Stimulated activated CD4-positive, alpha-beta T cell treated with anti-CD3 and anti-CD28 coated beads, TNF-alpha, amount 100 ng/mL, for 24 hours (primary cell): Measurements from ENCODE around the gene GCM1.

ENCODE experiments used
- DNase-seq, 3 experiments: peaks; one replicate each; pipeline ENCODE4 v3.0.0-alpha.2; 2020; ENCODE audit warnings: low read depth in 3 of 3

GCM1 gene

DNA sequence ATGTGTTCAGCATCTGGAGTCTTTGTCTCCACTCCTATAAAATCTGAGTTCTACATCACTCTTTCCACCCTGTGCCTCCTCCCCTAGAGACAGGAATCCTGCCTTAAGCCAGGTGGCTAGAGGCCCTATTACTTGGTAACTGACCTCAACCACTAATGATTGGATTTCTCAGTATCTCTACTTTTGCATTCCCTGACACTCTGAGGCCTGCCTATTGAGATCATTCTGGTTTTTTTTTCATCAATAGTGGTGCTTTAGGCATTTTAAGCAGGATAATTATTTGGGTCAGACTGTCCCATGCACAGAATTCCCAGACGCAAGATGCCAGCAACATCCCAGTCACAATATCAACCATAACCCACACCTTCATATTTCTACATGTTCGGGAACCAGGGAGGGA is 3.9 kb upstream of the GCM1 start:
- no peak for DNase-seq

DNA sequence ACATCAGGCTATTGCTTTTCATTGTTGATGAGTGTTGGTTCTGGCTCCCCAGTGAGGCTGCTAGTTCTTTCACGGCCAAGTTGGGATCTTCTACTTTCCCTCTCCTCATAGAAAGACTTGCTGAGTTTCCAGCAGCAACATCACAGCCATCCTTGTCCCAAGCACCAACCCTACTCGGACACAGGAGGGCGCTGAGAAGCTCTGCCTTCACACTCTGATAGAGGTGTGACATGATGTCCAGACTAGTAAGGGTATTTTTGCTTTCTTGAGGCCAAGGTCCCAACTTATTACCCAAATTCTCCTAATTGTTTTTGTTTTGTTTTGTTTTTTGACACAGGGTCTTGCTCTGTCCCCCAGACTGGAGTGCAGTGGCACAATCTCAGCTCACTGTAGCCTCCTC is 3.0 kb upstream of the GCM1 start:
- DNase-seq: no peak

DNA sequence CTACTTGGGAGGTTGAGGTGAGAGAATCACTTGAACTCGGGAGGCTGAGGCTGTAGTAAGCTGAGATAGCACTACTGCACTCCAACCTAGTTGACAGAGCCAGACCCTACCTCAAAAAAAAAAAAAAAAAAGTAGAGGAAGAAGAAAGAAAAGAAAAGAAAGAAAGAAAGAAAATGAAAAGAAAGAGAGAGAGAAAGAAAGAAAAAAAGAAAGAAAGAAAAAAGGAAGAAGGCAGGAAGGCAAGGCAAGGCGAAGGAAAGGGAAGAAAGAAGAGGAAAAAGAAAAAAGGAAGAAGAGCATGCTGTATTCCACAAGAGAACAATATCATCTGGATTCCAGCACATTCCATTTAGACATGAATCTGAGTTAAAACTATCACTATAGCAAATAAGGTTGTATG is 3.8 kb downstream of the GCM1 start:
- no peak for DNase-seq

DNA sequence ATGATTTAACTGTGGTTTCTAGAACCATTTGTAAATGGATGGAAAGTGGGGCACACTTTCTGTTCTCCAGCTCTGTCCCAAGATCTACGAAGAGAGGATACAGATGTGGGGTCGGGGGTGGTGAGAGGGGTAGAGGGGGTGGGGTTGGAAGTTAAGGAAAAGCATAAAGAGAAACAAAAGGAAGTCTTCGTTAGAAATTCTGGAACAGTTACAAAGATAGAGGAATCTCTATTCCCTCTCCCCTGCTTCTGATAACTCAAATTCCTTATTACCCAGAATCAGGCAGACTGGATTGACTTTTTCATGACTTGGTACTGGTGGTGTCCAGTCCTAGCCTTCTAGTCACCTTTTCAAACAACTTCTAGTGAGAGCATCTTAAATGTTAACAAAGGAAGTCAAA is 4.9 kb downstream of the GCM1 start:
- DNase-seq: no peak

DNA sequence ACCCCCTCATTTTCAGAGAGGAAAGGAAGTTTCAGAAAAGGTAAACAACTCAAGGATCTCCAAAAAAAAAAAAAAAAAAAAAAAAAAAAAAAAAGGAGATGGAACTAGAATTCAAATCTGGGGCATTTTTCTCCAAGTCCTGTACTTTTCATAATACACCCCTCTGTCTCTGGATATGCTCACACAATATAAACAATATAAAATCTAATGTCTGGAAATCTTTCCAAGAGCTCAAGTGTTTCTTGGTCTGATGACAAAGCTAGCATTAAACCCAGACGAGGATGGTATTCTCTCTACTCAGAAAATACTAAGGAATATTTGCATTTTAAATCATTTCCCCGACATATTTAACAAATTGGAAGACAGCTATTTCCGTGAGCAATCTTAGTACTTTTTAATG is 5.8 kb downstream of the GCM1 start:
- DNase-seq: no peak

DNA sequence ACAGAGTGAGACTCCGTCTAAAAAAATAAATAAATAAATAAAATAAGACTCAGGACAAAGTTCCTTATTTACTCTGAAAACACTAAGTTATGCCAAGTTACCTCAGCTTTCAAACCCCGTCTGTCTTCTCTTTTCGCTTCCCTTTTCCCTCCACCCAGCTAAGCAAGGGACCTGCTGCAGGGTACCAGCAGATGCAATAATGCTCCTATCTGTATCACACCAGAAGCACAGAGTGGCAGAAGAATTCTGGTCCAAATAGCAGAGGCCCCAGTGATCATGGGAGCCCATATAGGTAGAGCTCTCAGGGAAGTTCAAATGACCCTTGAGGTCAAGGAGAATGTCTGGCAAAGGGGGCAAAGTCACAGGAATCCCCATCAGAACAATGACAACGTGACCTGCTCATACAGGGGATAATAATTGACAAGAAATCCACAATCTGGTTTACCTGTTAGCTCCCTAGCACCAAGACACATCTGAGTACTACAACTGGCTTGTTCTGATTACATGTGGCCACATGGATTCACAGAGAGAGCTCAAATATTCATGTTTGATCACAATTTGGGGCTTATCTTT is 8.7 kb downstream of the GCM1 start:
- DNase-seq: no peak

DNA sequence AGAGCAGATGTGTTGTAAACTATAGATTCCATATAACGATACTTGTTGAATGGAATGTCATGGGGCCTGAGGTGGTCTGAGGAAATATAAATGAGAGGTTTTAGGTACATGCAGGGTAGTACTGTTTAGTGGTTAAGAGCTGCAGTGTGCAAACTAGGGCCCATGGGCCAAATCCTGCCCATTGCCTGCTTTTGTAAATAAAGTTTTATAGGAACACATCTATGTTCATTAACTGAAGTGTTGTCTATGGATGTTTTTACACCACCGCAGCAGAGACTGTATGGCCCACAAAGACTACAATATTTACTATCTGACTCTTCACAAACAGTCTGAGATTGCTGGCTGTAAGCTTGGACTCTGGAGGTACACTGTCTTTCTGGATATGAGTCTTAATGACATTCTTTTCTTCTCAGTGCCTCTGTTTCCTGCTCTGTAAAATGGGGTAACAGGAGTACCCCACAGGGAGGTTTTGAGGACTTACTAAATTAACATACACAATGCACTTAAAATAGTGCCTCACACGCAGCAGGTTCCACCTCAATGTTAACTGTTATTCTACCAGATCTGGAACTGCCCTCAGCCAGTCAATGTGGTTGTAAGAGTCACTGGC is 12.5 kb downstream of the GCM1 start:
- no peak for DNase-seq

DNA sequence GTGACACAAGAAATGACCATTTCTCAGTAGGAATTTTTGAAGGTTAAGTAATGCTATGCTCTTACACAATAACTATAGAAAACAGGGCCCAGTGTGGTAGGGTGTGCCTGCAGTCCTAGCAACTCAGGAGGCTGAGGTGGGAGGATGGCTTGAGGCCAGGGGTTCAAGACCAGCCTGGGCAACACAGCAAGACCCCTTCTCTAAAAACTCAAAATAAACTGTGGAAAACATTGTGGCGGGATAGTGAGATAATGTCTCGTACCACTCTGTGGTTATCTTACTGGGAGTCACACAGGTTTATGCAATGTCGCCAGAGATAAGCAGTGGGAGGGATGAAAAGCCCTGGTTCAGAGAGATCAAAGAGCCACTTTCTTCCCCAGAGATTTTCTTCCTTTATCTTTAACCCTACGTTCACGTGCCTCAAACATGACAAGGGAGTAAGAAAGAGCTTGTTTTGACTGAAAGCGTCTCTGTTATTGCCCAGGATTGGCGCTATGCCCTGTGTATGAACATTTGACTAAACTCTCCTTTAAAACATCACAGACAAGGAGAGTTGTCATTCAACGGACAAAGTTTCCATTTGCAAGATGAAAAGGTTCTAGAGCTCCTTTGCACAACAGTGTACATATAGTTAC is 13.9 kb downstream of the GCM1 start:
- DNase-seq: no peak

DNA sequence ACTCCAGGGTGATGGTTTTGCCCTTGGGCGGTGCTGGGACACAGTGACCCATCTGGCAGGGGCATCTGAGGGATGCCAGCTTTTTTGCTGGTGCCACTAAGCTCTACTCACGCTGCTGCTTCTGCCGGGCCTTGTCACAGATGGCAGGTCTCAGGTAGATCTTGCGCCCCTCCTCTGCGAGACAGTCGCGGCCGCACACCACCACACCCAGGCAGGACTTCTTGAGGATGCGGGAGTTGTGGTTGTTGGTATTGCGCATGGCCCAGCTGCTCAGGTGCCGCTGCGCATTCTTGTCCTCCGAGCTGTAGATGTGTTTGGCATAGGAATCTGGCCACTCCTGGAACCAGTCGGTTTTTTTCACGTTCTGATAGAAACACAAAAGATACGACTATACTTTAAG is 14.7 kb downstream of the GCM1 start:
- no peak for DNase-seq

DNA sequence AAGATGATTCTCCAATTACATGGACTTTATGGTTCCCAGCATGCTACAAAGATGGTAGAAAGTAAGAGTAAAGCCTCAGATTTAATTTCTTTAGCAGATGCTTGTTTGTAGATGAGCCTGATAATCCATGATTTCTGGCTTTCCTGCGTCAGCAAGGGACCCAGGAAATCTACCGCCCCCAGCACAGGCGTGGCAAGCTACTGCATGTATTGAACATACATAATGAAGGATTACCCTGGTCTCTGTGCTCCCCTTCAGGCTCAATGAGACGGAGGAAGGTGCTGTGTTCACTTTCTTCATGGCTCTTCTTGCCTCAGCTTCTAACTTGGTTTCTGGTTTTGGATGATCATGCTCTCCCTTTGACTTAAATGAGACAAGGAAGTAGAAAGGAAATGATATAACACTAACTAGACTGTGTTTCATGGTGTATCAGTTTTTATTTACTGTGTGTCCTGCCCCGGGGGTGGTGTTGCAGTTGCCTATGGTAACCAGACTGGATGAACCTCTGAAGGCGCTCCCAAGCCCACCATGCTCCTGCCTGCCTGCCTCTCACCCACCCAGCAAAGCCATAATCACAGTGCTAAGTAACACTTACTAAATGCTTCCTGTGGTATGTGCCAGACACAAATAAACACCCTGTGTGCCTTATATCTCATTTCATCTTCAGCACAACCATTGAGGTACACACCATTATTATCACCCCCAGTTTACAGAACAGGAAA is 17.9 kb downstream of the GCM1 start:
- no peak for DNase-seq

DNA sequence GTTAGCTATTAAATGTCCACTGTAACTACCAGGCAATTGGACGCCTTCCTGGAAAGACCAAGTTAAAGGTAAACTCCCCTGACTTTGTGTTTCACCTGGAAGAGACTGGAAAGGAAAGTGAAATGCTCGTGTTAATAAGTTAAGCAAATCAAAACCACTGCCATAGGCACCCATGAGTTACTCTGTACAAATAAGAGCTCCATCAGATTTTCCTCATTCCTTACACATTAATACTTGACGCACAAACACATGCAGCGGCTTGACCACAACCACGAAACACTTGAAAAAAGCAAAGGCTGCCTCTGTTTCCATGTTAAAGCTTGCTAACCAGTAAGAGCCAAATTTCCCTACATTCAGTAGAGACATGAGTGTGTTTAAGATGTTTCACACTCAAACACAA is 19.8 kb downstream of the GCM1 start:
- no peak for DNase-seq

DNA sequence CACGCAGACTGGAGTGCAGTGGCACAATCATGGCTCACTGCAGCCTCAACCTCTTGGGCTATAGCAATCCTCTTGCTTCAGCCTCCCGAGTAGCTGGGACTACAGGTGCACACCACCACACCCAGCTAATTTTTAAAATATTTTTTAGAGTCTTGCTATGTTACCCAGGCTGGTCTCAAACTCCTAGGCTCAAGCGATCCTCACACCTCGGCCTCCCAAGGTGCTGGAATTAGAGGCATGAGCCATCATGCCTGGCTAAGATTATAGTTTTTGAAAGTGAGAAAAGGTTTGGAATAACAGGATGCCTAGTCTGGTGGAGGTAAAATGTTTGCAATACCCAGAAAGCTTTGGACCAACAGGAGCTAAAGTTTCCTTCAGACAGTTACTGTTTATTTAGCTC is 23.4 kb downstream of the GCM1 start:
- no peak for DNase-seq

DNA sequence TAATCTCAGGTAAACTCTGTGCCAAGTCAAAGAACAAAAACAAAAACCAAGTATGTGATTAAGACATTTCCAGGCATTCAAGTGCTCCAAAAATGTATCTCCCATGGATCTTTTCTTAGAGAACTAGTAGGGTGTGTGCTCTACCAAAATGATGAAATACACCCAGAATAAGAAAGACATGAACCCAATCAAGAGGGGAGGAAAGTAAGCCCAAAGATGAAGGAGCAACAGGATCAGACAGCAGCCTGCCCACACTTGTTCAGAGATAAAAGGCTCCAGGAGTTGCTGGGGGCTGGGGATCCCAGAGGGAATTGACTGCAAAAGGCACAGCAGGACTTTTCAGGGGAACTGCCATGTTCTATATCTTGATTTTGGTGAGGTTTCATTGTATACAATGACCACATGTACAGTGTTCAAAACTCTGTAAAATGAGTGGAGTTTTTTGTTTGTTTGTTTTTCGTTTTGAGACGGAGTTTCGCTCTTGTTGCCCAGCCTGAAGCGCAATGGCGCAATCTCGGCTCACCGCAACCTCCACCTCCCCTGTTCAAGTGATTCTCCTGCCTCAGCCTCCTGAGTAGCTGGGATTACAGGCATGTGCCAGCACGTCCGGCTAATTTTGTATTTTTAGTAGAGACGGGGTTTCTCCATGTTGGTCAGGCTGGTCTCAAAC is 24.4 kb downstream of the GCM1 start:
- no peak for DNase-seq

DNA sequence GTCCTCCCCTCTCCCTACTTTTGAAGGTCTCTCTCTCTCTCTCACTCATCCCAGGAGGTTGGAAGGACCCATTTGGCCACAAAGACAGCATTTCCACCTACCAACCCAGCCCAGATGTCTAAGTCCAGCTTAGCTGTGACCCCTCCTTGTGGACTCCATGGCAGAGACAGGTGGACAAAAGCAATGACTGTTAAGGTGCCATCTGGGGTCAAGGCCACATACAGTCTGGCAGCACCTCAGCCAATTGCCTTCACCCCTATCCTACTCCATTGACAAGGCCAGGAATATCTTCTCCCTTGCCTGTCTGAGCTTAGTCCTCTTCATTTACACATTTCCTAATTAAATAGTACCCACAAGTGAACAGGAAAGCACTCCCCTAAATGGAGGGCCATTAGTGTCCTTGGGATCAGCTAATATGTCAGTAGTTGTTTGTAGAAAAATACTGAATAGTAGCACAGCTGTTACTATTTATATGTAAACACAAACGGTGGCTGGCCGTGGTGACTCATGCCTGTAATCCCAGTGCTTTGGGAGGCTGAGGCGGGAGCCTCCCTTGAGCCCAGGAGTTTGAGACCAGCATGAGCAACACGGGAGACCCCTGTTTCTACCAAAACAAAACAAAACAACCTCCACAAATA is 28.8 kb downstream of the GCM1 start:
- no peak for DNase-seq

DNA sequence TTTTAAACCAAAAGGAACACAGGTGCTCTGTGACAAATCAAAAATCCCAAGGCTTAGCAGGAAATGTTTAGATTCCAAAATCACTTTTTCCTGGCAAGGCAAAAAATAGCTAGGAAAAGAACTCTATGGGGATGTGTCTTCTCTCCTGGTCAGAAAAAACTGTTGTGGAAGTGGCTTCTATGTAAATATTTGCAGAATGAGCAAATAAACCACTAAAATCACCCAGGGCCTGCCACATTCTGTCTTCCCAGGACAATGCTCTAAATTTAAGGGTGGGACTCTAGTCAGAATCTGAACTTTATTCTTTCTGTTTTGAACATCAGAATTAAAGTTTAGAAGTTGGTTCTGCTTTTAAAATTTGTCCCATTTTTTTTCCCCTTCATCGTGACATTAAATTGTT is 29.3 kb downstream of the GCM1 start:
- no peak for DNase-seq

DNA sequence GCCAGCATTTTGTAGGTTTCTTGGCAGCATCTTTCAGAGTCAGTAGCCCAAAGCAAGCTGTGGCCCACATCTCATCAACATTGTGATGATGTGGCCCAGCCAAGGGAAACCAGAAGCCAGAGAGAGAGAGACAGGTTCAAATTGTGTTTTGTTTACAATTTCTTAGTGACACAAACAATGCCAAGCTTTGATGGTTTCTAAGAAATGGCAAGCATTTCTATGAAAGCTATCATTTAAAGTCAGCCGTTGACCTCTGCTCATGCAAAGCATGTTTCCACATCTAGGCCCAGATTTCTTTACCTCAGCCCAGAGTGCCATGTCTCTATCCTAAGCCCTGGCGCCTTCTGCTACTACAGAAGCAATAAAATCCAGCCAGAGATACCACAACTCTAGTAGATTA is 32.9 kb downstream of the GCM1 start:
- no peak for DNase-seq

DNA sequence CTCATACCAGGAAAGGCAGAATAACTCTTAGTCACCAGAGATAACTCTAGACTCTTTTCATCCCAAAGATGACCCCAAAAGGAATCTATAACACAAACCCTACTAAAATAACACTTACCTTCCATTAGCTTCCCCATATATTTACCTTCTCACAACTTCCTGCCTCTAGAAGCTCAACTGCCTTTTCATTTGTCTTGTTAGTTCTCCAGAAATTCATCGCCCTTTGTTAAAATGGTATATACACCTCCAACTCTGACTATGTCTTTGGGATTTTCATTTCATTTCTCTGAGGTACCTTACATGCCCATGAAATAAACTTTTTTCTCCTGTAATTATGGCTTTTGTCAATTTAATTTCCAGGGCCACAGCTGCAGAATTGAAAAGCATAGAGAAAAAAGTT is 33.5 kb downstream of the GCM1 start:
- DNase-seq: no peak

DNA sequence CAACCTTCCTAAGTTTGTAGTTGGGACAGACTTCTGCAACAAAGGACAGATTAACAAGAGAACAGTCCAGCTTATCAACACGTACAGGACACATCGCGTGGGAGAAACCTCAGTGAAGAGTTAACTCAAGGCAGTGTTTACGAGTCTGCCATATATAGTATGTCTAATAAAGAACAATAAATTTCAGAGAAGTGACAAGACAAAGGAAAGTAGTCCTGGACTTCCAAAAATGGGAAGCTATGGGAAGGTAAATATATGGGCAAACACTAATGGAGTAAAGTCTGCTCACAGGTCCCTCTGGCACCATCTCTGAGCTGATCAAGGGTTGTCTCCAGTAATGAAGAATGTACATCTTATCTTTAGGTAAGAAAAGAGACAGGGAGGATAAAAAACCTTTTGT is 34.9 kb downstream of the GCM1 start:
- no peak for DNase-seq

DNA sequence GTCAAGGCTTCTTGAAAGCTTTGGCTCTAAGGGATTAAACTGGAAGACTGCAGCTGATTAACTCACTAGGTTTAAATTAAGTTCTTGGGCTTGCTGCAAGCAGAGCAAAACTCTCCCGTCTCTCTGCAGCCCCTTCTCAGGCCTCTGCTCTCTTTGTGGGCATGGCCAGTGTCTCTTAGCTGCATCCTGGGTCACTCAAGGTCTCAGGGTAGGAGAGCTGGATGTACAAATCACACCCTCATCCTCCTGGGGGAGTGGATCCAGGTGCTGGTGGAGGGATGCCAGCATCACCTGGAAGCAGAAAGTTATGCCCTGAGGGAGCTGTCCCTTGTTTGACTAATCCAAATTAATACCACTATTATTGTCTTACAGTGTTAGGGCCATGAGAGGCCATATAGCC is 35.8 kb downstream of the GCM1 start:
- no peak for DNase-seq

DNA sequence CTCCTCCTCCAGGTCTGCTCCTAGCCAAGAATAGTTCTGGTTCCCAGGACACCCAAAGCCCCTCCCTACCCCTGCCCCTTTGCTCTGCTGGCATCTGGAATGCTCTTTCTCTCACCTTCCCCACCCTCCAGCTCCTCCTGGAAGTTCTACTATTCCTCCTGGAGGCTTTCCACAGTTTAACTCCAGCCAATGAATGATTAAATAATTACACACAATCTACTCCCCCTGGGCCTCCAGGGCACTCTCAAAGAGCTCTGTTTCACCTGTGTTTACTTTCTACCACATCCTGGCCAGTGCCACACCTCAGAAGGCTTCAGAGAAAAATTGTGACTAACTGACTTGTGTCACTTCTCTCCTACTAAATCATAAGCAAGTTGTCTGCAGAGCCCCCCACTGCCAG is 36.2 kb downstream of the GCM1 start:
- no peak for DNase-seq

DNA sequence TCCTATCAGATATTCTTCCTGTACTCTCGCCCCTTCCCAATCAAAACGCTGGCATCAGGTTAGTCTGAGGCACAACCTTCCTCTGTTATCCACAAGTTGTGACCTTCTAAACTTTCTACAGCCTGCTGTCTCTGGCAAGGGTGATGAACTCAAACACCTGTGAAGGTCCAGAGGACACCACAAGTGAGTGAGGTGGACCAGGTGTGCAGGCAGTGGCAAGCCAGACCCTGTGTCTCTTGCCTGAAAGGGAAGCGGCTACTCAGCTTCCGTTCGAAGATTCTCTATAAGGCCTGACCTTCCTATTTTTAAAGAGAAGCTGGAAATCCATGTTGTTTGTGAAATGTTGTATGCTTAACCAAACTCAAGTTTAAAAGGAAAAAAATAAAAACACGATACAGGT is 36.8 kb downstream of the GCM1 start:
- no peak for DNase-seq

DNA sequence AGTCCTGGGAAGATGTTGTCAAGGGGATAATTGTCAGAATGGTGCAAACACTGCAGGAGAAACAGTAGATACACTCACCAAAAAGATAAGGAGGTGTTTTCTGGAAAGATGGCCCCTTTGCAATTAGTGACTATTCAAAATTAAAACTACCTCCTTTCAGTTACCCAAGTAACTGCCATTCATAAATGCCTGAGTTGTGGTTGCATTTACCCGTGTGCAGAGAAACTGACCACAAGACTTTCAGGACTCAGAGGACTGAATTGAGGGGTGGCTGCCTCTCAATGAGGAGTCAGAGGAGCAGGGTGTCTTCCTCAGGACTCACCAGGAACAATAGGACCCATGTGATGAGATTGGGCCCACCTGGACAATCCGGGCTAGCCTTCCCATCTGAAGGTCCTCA is 39.0 kb downstream of the GCM1 start:
- no peak for DNase-seq
